MCF 10A (cell line): ENCODE measurements around the gene RRP9. TPM values are rescaled to one million over a fixed set of nuclear protein-coding genes. Genes with fewer than 3 reads are reported as not detected.

Source experiments
- BruUV-seq: library from RNA; stranded (reverse); fragments of 400-500 nt; replicated peaks from 2 replicates; lab custom pipeline; 2021; lab: Mats Ljungman, UMichigan
- CTCF ChIA-PET: fragments of 300-600 bp; sonication (Branson Sonifier 250); formaldehyde crosslinking; extraction: SDS; loops from one replicate; lab custom pipeline; 2021; ENCODE audit warnings: antibody characterized with exemption, inconsistent platforms; lab: Yijun Ruan, JAX
- POLR2A ChIA-PET: fragments of 300-600, 350-650 bp; sonication (Branson Sonifier 250); formaldehyde crosslinking; extraction: SDS; loops from one replicate; lab custom pipeline; 2020; ENCODE audit warnings: antibody characterized with exemption, inconsistent platforms; lab: Yijun Ruan, JAX
- DNase-seq: peaks from one replicate; pipeline ENCODE4 v3.0.0-alpha.2; 2018; ENCODE audit not compliant: unreplicated experiment
- H3K27ac Mint-ChIP-seq: one replicate; pipeline ENCODE4 v1.8.0; 2022; ENCODE audit warnings: mild to moderate bottlenecking, low read depth, mixed read lengths; ENCODE audit not compliant: unreplicated experiment
- H3K27me3 Mint-ChIP-seq: one replicate; pipeline ENCODE4 v1.8.0; 2022; ENCODE audit warnings: mixed read lengths; ENCODE audit not compliant: insufficient read depth, unreplicated experiment
- H3K36me3 Mint-ChIP-seq: one replicate; pipeline ENCODE4 v1.8.0; 2022; ENCODE audit warnings: mild to moderate bottlenecking, moderate library complexity, mixed read lengths; ENCODE audit not compliant: insufficient read depth, unreplicated experiment
- H3K4me1 Mint-ChIP-seq: one replicate; pipeline ENCODE4 v1.8.0; 2022; ENCODE audit warnings: mixed read lengths; ENCODE audit not compliant: insufficient read depth, unreplicated experiment
- H3K4me3 Mint-ChIP-seq: one replicate; pipeline ENCODE4 v1.8.0; 2022; ENCODE audit warnings: mild to moderate bottlenecking, moderate library complexity, mixed read lengths; ENCODE audit not compliant: unreplicated experiment
- H3K9me3 Mint-ChIP-seq: one replicate; pipeline ENCODE4 v1.8.0; 2022; ENCODE audit warnings: mixed read lengths; ENCODE audit not compliant: unreplicated experiment
- intact Hi-C: fragments of 100-400 bp; cut with micrococcal nuclease; formaldehyde crosslinking; loops from 2 replicates; pipeline ENCODE4 v1.14.1; 2022
- total RNA-seq: library from RNA; stranded (reverse); gene quantifications from 2 replicates; pipeline ENCODE4 v1.2.3, GENCODE V29; 2022
- TF ChIP-seq, protein P1 (sequence below): fragments of 200-600 bp; IDR thresholded peaks from one replicate; pipeline ENCODE4 v1.8.0; 2022; ENCODE audit warnings: antibody characterized with exemption, mild to moderate bottlenecking; ENCODE audit not compliant: unreplicated experiment

Gene RRP9
- total RNA-seq, 1 experiment from 2014 or later: 80.2 TPM

DNA sequence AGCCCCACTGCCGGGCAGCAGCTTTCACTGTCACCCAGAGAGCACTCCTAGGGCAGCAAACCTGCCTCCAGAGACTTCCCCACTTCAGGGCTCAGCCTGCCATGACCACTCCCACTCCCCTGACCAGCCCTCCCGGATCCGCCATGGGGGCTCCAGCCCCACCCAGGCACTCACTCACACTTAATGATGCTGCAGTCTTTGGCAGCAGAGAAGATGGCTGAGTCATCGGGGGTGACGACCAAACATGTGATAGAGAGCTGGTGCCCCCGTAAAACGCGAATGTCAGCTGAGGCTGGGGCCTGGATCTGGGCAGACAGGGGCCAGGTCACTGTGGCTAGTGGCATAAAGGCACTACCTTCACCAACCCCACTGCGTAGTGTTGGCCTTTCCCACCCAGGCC is 4.7 kb downstream of the RRP9 start:
- H3K27me3 Mint-ChIP-seq: no peaks in the 10 kb centered on the region
- TF ChIP-seq, protein P1, sequence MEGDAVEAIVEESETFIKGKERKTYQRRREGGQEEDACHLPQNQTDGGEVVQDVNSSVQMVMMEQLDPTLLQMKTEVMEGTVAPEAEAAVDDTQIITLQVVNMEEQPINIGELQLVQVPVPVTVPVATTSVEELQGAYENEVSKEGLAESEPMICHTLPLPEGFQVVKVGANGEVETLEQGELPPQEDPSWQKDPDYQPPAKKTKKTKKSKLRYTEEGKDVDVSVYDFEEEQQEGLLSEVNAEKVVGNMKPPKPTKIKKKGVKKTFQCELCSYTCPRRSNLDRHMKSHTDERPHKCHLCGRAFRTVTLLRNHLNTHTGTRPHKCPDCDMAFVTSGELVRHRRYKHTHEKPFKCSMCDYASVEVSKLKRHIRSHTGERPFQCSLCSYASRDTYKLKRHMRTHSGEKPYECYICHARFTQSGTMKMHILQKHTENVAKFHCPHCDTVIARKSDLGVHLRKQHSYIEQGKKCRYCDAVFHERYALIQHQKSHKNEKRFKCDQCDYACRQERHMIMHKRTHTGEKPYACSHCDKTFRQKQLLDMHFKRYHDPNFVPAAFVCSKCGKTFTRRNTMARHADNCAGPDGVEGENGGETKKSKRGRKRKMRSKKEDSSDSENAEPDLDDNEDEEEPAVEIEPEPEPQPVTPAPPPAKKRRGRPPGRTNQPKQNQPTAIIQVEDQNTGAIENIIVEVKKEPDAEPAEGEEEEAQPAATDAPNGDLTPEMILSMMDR: no peak
- DNase-seq: no peak
- intact Hi-C loops: no loop called here
- peaks cover 10% of the 10 kb centered on the region for H3K4me1 Mint-ChIP-seq
- peaks cover 77% of the 10 kb centered on the region for H3K36me3 Mint-ChIP-seq
- ChIA-PET CTCF (no interaction called here), POLR2A (interaction anchor here (0.7 kb wide), 1 partner anchor 20 kb away, joined by 3 read pairs; no protein-coding TSS in a partner anchor)
- H3K9me3 Mint-ChIP-seq: no peaks in the 10 kb centered on the region
- no TSS peak for BruUV-seq
- no peak overlapping the region for H3K4me3 Mint-ChIP-seq
- no peak overlapping the region for H3K27ac Mint-ChIP-seq

DNA sequence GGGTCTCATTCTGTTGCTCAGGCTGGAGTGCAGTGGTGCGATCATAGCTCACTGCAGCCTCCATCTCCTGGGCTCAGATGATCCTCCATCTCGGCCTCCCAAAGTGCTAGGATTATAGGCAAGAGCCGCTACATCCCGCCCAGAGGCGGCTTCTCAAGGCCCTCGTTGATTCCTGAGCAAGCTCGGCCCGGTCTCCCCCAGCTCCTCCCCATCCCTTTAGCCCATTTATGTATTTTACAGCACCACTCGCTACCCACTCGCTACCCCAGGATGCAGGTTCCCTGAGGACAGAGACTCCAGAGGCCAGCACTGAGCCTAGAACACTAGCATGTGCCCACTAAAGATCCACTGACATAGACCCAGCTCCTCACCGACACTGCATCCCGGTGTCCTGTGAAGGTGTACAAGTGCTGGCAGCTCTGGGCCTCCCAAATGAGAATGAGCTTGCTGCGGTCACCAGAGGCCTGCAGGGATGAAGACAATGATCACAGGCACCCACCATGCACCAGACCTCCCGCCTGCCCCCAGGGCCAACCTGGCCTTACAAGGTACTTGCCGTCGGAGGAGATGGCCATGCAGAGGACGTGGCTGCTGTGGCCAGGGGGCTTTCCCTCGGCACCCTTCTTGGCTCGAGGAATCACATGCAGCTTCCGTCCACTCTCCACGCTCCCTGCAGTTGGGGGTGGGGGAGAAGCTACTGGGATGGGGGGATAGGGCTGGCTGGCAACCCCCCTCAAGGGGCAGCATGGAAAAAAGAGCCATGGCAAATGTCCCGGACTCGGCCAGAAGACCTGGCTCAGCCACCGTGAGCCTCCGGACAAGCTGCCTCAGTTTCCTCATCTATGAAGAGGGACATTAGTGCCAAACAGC is 5.6 kb downstream of the RRP9 start:
- H3K36me3 Mint-ChIP-seq: peaks cover 83% of the 10 kb centered on the region

DNA sequence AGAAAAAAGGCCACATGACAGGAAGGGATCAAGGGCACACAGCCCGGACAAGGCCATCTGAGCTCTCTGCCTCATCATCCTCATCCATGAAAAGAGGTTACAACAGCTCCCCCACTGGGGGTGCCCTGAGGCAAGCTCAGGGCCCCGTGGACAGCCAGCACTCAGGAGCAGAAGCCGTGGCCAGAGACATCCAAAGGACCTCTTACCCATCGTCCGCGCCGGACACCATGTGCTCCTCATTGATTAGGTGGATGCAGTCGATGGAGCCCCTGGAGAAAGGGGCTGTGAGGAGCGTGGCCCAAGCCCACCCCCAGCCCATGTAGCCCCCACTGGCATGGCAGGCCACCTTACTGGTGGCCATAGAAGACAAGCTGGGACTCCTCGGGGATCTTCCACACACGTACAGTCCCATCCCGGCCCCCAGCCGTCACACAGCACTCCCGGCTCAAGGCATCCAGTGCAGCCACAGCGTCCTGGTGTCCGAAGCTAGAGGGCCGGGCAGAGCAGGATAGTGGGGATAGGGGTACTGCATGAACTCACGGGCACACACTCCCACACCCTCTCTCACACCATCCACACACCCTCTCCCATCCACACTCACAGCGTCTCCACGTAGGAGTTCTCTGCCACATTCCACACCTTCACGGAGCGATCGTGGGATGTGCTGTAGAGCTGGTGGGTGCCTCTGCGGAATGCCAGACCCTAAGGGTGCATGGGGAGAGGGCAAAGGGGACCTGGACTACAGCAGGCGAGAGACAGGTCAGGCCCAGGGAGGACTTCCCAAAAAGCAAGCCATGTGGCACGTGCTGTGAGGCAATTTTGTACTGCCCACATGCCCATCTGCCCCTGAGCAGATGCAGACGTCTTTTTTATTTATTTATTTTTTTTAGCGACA is 6.5 kb downstream of the RRP9 start:
- Mint-ChIP-seq H3K27ac (no peak overlapping the region), H3K4me1 (peaks cover under 1% of the 10 kb centered on the region), H3K9me3 (no peaks in the 10 kb centered on the region), H3K36me3 (peaks cover 84% of the 10 kb centered on the region), H3K4me3 (no peak overlapping the region), H3K27me3 (no peaks in the 10 kb centered on the region)
- BruUV-seq: no TSS peak
- TF ChIP-seq, protein P1: no peak
- ChIA-PET POLR2A (no interaction called here), CTCF (interaction anchor here (0.6 to 1.5 kb wide), 4 partner anchors 10 to 545 kb away, joined by 3 to 4 read pairs (median 3); no protein-coding TSS in a partner anchor)
- DNase-seq: no peak
- intact Hi-C loops: no loop called here

More for the DNA sequence above, 5.6 kb downstream of the RRP9 start:
- Mint-ChIP-seq H3K27me3 (no peaks in the 10 kb centered on the region), H3K9me3 (no peaks in the 10 kb centered on the region), H3K4me1 (peaks cover 10% of the 10 kb centered on the region), H3K4me3 (no peak overlapping the region), H3K27ac (no peak overlapping the region)
- TF ChIP-seq, protein P1: no peak
- intact Hi-C loops: no loop called here
- BruUV-seq: no TSS peak
- ChIA-PET CTCF (interaction anchor here (0.6 to 1.5 kb wide), 2 partner anchors 11 to 268 kb away, joined by 3 to 4 read pairs; no protein-coding TSS in a partner anchor), POLR2A (no interaction called here)
- DNase-seq: no peak
